B cell (primary cell): ENCODE data around the gene PROM2. TPM values are rescaled to one million over a fixed set of nuclear protein-coding genes. Genes with fewer than 3 reads are reported as not detected.

Source experiments
- ATAC-seq: fragments of 200-7000 bp; cut with Tn5 transposase; one replicate; pipeline ENCODE4 v1.10.0; 2021; ENCODE audit warnings: low read depth, mild to moderate bottlenecking, moderate number of reproducible peaks, moderate library complexity
- CTCF ChIA-PET: fragments of 350-600 bp; sonication (Branson Sonifier 250); formaldehyde crosslinking; loops from one replicate; lab custom pipeline; 2021; ENCODE audit warnings: antibody characterized with exemption, inconsistent platforms; lab: Charles Lee
- POLR2A ChIA-PET: fragments of 350-600 bp; sonication (Branson Sonifier 250); formaldehyde crosslinking; loops from one replicate; lab custom pipeline; 2021; ENCODE audit warnings: antibody characterized with exemption; lab: Charles Lee
- DNase-seq: peaks from one replicate; pipeline ENCODE4 v3.0.0; 2013
- H2AFZ ChIP-seq: 2 replicates; pipeline ENCODE4 v1.6.1; 2012; ENCODE audit warnings: mild to moderate bottlenecking, low read depth, low read length; ENCODE audit not compliant: insufficient read depth, poor library complexity, severe bottlenecking
- H3K27ac ChIP-seq, 2 donors: 1 replicate in 1 of 2; 2 replicates in 1 of 2; pipeline ENCODE4 v1.5.1; 2012 to 2013; ENCODE audit warnings: low read length in 2 of 2, mild to moderate bottlenecking in 2 of 2, moderate library complexity in 1 of 2
- H3K27me3 ChIP-seq, 4 experiments: fragments of 200-600 bp in 1 of 4; sonication (generic) in 1 of 4; replicated peaks in 1 of 4; 1 replicate in 2 of 4; 2 replicates in 2 of 4; pipeline versions ENCODE4 v1.6.1 to v1.7.0; 2013 to 2016; ENCODE audit warnings: low read length in 3 of 4, mild to moderate bottlenecking in 2 of 4, mixed read lengths in 1 of 4, moderate library complexity in 1 of 4; ENCODE audit not compliant: insufficient read depth in 4 of 4, control insufficient read depth in 3 of 4; ENCODE audit errors: control extremely low read depth in 1 of 4
- H3K36me3 ChIP-seq, 2 experiments: replicated peaks in 1 of 2; 1 replicate in 1 of 2; 2 replicates in 1 of 2; pipeline versions ENCODE4 v1.6.1 to v1.7.1; 2013; ENCODE audit warnings: low read length in 1 of 2; ENCODE audit not compliant: insufficient read depth in 2 of 2, control insufficient read depth in 1 of 2; ENCODE audit errors: control extremely low read depth in 1 of 2, extremely low read depth in 1 of 2
- H3K4me1 ChIP-seq, 2 donors: fragments of 200-600 bp in 1 of 2; sonication (generic) in 1 of 2; 1 replicate in 1 of 2; 2 replicates in 1 of 2; pipeline versions ENCODE4 v1.5.1 to v1.6.1; 2013 to 2017; ENCODE audit warnings: low read length in 2 of 2; ENCODE audit not compliant: control insufficient read depth in 2 of 2, insufficient read depth in 2 of 2
- H3K4me2 ChIP-seq: replicated peaks from 2 replicates; pipeline ENCODE3; 2012; ENCODE audit warnings: mild to moderate bottlenecking, low read depth, low read length; ENCODE audit not compliant: poor library complexity, severe bottlenecking
- H3K4me3 ChIP-seq, 5 experiments: fragments of 200-600 bp in 1 of 5; sonication (generic) in 1 of 5; 1 replicate in 3 of 5; 2 replicates in 2 of 5; pipeline versions ENCODE4 v1.5.1 to v1.7.0; 2011 to 2016; ENCODE audit warnings: low read length in 4 of 5, mild to moderate bottlenecking in 4 of 5, low read depth in 2 of 5, control low read depth in 1 of 5, moderate library complexity in 1 of 5; ENCODE audit not compliant: insufficient read depth in 1 of 5; ENCODE audit errors: control extremely low read depth in 1 of 5, extremely low read depth in 1 of 5
- H3K79me2 ChIP-seq: fragments of 200-600 bp; sonication (generic); one replicate; pipeline ENCODE4 v1.6.0; 2016; ENCODE audit warnings: low read length; ENCODE audit not compliant: control insufficient read depth, insufficient read depth
- H3K9ac ChIP-seq: fragments of 200-600 bp; sonication (generic); 2 replicates; pipeline ENCODE4 v1.6.1; 2017; ENCODE audit warnings: mild to moderate bottlenecking, low read length, moderate library complexity
- H3K9me3 ChIP-seq, 3 donors: one replicate each; pipeline versions ENCODE4 v1.6.1 to v1.7.1; 2013; ENCODE audit warnings: low read length in 2 of 3; ENCODE audit not compliant: control insufficient read depth in 2 of 3, insufficient read depth in 1 of 3; ENCODE audit errors: control extremely low read depth in 1 of 3
- H4K20me1 ChIP-seq: 2 replicates; pipeline ENCODE4 v1.6.0; 2012; ENCODE audit warnings: mild to moderate bottlenecking, low read length; ENCODE audit not compliant: insufficient read depth, control insufficient read depth, poor library complexity, severe bottlenecking
- H3K27ac Mint-ChIP-seq: one replicate; pipeline ENCODE4 v1.8.0; 2021; ENCODE audit warnings: mixed read lengths
- H3K27me3 Mint-ChIP-seq: one replicate; pipeline ENCODE4 v1.8.0; 2021; ENCODE audit warnings: mixed read lengths
- H3K4me1 Mint-ChIP-seq: one replicate; pipeline ENCODE4 v1.8.0; 2021; ENCODE audit warnings: mixed read lengths
- H3K4me3 Mint-ChIP-seq: one replicate; pipeline ENCODE4 v1.8.0; 2021; ENCODE audit warnings: mixed read lengths
- H3K9me3 Mint-ChIP-seq: one replicate; pipeline ENCODE4 v1.8.0; 2022; ENCODE audit warnings: mixed read lengths; ENCODE audit not compliant: insufficient read depth
- CTCF ChIP-seq: fragments of 200-600 bp; IDR thresholded peaks from one replicate; pipeline ENCODE4 v1.8.0; 2022; ENCODE audit warnings: antibody characterized with exemption, mild to moderate bottlenecking
- EZH2 ChIP-seq: IDR thresholded peaks from 2 replicates; pipeline ENCODE4 v1.6.1; 2012; ENCODE audit warnings: borderline replicate concordance, low read depth, mild to moderate bottlenecking, moderate library complexity, low read length; ENCODE audit not compliant: insufficient read depth, poor library complexity, severe bottlenecking
- WGBS: methylation state at CpG from one replicate; pipeline ENCODE4 v1.1.5; 2013; ENCODE audit warnings: missing lambda C conversion rate; ENCODE audit not compliant: insufficient coverage; 5-methylcytosine and 5-hydroxymethylcytosine counted together
- intact Hi-C: fragments of 100-400 bp; cut with micrococcal nuclease; formaldehyde crosslinking; loops from one replicate; pipeline ENCODE4 v1.10.0; 2022
- polyA plus RNA-seq: library from polyadenylated mRNA; depleted of rRNA; stranded (reverse); fragments of >200 nt; gene quantifications from 2 replicates; pipeline ENCODE4 v1.2.3, GENCODE V29; 2012
- total RNA-seq, 2 donors: library from RNA; stranded (reverse); fragments of 120-200 nt in 1 of 2; gene quantifications; 1 replicate in 1 of 2; 2 replicates in 1 of 2; pipeline versions ENCODE4 v1.2.3 to v1.2.4, GENCODE V29; 2013 to 2022

Gene PROM2
- total and polyA plus RNA-seq, 2 donors (not counting 1 experiment from before 2014, with no cell fraction given) = 0.67 to 1.3 TPM

- Mint-ChIP-seq H3K27ac (no peak overlapping the region), H3K4me1 (no peaks in the 10 kb centered on the region), H3K27me3 (peaks cover 3% of the 10 kb centered on the region), H3K4me3 (no peak overlapping the region), H3K9me3 (no peaks in the 10 kb centered on the region)
- Histone ChIP-seq H3K4me2 (no peak overlapping the region), H3K27me3 (no peaks in the 10 kb centered on the region), H3K4me3 (no peak overlapping the region), H3K9me3 (no peaks in the 10 kb centered on the region), H3K36me3 (no peaks in the 10 kb centered on the region), H3K4me1 (no peaks in the 10 kb centered on the region), H3K27ac (no peak overlapping the region), H3K9ac (no peak overlapping the region), H2AFZ (no peak overlapping the region), H3K79me2 (no peaks in the 10 kb centered on the region), H4K20me1 (no peaks in the 10 kb centered on the region)
- WGBS = 90% methylated on average over 6 of the region's 8 CpGs
- POLR2A ChIA-PET = no interaction called here
- CTCF ChIA-PET = no interaction called here
- DNase-seq (no peak), ATAC-seq (no peak)
- TF ChIP-seq CTCF (no peak), EZH2 (no peak)
- intact Hi-C loops = no loop called here
Observed at GRCh38 chr2:95270541-95271081, 3.6 kb upstream of the PROM2 start.

- no peak for ATAC-seq
- H3K9me3 Mint-ChIP-seq = no peaks in the 10 kb centered on the region
- no peaks in the 10 kb centered on the region for H4K20me1 ChIP-seq
- H3K4me3 ChIP-seq = no peak overlapping the region
- 97% methylated on average over 5 of the region's 6 CpGs for WGBS
- H3K27ac ChIP-seq = no peak overlapping the region
- peaks cover 1% of the 10 kb centered on the region for H3K27me3 Mint-ChIP-seq
- H3K4me1 ChIP-seq = no peaks in the 10 kb centered on the region
- H3K4me2 ChIP-seq = no peak overlapping the region
- POLR2A ChIA-PET = no interaction called here
- TF ChIP-seq EZH2 (no peak), CTCF (no peak)
- no peak overlapping the region for H3K4me3 Mint-ChIP-seq
- no peak overlapping the region for H2AFZ ChIP-seq
- H3K27me3 ChIP-seq = no peaks in the 10 kb centered on the region
- H3K9me3 ChIP-seq = no peaks in the 10 kb centered on the region
- H3K79me2 ChIP-seq = no peaks in the 10 kb centered on the region
- no peak for DNase-seq
- CTCF ChIA-PET = no interaction called here
- H3K27ac Mint-ChIP-seq = no peak overlapping the region
- H3K36me3 ChIP-seq = no peaks in the 10 kb centered on the region
- H3K4me1 Mint-ChIP-seq = no peaks in the 10 kb centered on the region
- intact Hi-C loops = no loop called here
- H3K9ac ChIP-seq = no peak overlapping the region
Observed at GRCh38 chr2:95271381-95271971, 2.8 kb upstream of the PROM2 start.
